ENCODE data around the gene DUSP5. TPM values are rescaled to one million over a fixed set of nuclear protein-coding genes. Genes with fewer than 3 reads are reported as not detected.

Gene DUSP5
- total RNA-seq, 1 experiment from 2014 or later, result 34.0 TPM

GRCh38 chr10:110522365-110522988, 24.8 kb downstream of the DUSP5 start:
- no peak for DNase-seq

GRCh38 chr10:110523736-110524135, 26.0 kb downstream of the DUSP5 start:
- DNase-seq, result no peak
- no peaks in the 10 kb centered on the region for H3K27me3 Mint-ChIP-seq (ENCODE audit: unreplicated experiment)
- peaks cover 36% of the 10 kb centered on the region for H3K4me1 Mint-ChIP-seq (ENCODE audit: low read depth, unreplicated experiment)
- no peak overlapping the region for H3K4me3 Mint-ChIP-seq (ENCODE audit: low read depth, unreplicated experiment)
- CTCF ChIA-PET, result interaction anchor here (0.6 kb wide), 2 partner anchors 66 to 1476 kb away, joined by 3 to 6 read pairs; no protein-coding TSS in a partner anchor
- no TSS peak for BruUV-seq (replicated peaks)
- H3K36me3 Mint-ChIP-seq (ENCODE audit: insufficient read depth, unreplicated experiment), result peaks cover 42% of the 10 kb centered on the region
- intact Hi-C loops (cut with micrococcal nuclease; ENCODE audit: unreplicated experiment), result no loop called here
- H3K9me3 Mint-ChIP-seq (ENCODE audit: low read depth, unreplicated experiment), result no peaks in the 10 kb centered on the region
- TF ChIP-seq CTCF (IDR thresholded peaks at IDR 0.05; ENCODE audit: unreplicated experiment), result no peak
- H3K27ac Mint-ChIP-seq (ENCODE audit: unreplicated experiment), result no peak overlapping the region

More at GRCh38 chr10:110522365-110522988, 24.8 kb downstream of the DUSP5 start:
- TF ChIP-seq CTCF (IDR thresholded peaks at IDR 0.05; ENCODE audit: unreplicated experiment), result no peak
- H3K9me3 Mint-ChIP-seq (ENCODE audit: low read depth, unreplicated experiment), result no peaks in the 10 kb centered on the region
- H3K36me3 Mint-ChIP-seq (ENCODE audit: insufficient read depth, unreplicated experiment), result peaks cover 35% of the 10 kb centered on the region
- no TSS peak for BruUV-seq (replicated peaks)
- intact Hi-C loops (cut with micrococcal nuclease; ENCODE audit: unreplicated experiment), result no loop called here
- H3K27me3 Mint-ChIP-seq (ENCODE audit: unreplicated experiment), result no peaks in the 10 kb centered on the region
- peaks cover 25% of the 10 kb centered on the region for H3K4me1 Mint-ChIP-seq (ENCODE audit: low read depth, unreplicated experiment)
- no peak overlapping the region for H3K27ac Mint-ChIP-seq (ENCODE audit: unreplicated experiment)
- CTCF ChIA-PET, result no interaction called here
- H3K4me3 Mint-ChIP-seq (ENCODE audit: low read depth, unreplicated experiment), result no peak overlapping the region

GRCh38 chr10:110524179-110524858, 26.6 kb downstream of the DUSP5 start:
- TF ChIP-seq CTCF (IDR thresholded peaks at IDR 0.05; ENCODE audit: unreplicated experiment), result no peak
- intact Hi-C loops (cut with micrococcal nuclease; ENCODE audit: unreplicated experiment), result no loop called here
- Mint-ChIP-seq H3K4me1 (ENCODE audit: low read depth, unreplicated experiment) (peaks cover 42% of the 10 kb centered on the region), H3K4me3 (ENCODE audit: low read depth, unreplicated experiment) (no peak overlapping the region), H3K27me3 (ENCODE audit: unreplicated experiment) (no peaks in the 10 kb centered on the region), H3K36me3 (ENCODE audit: insufficient read depth, unreplicated experiment) (peaks cover 38% of the 10 kb centered on the region), H3K9me3 (ENCODE audit: low read depth, unreplicated experiment) (no peaks in the 10 kb centered on the region), H3K27ac (ENCODE audit: unreplicated experiment) (no peak overlapping the region)
- no peak for DNase-seq
- no TSS peak for BruUV-seq (replicated peaks)
- CTCF ChIA-PET, result no interaction called here

GRCh38 chr10:110524859-110525232, 27.1 kb downstream of the DUSP5 start:
- CTCF ChIA-PET, result no interaction called here
- no peak for TF ChIP-seq CTCF (IDR thresholded peaks at IDR 0.05; ENCODE audit: unreplicated experiment)
- H3K36me3 Mint-ChIP-seq (ENCODE audit: insufficient read depth, unreplicated experiment), result peaks cover 41% of the 10 kb centered on the region
- H3K4me1 Mint-ChIP-seq (ENCODE audit: low read depth, unreplicated experiment), result peaks cover 43% of the 10 kb centered on the region
- BruUV-seq (replicated peaks), result no TSS peak
- intact Hi-C loops (cut with micrococcal nuclease; ENCODE audit: unreplicated experiment), result no loop called here
- no peaks in the 10 kb centered on the region for H3K27me3 Mint-ChIP-seq (ENCODE audit: unreplicated experiment)
- DNase-seq, result no peak
- no peak overlapping the region for H3K4me3 Mint-ChIP-seq (ENCODE audit: low read depth, unreplicated experiment)
- H3K27ac Mint-ChIP-seq (ENCODE audit: unreplicated experiment), result no peak overlapping the region
- H3K9me3 Mint-ChIP-seq (ENCODE audit: low read depth, unreplicated experiment), result no peaks in the 10 kb centered on the region

Measured in Calu3 (cell line).